GM19468 (cell line): Measurements from ENCODE around the gene PHYH.
"Not testable (repeated sequence)": the region's sequence is repeated elsewhere in the genome, so short reads cannot be mapped to it uniquely, and the experiment has no call there.

Experiments
- ATAC-seq: cut with Tn5 transposase; IDR thresholded peaks from one replicate; pipeline ENCODE4 v1.9.1; 2021; ENCODE audit warnings: mild to moderate bottlenecking, moderate library complexity, moderate number of reproducible peaks; ENCODE audit not compliant: unreplicated experiment; ENCODE audit errors: extremely low read depth

The PHYH gene

DNA sequence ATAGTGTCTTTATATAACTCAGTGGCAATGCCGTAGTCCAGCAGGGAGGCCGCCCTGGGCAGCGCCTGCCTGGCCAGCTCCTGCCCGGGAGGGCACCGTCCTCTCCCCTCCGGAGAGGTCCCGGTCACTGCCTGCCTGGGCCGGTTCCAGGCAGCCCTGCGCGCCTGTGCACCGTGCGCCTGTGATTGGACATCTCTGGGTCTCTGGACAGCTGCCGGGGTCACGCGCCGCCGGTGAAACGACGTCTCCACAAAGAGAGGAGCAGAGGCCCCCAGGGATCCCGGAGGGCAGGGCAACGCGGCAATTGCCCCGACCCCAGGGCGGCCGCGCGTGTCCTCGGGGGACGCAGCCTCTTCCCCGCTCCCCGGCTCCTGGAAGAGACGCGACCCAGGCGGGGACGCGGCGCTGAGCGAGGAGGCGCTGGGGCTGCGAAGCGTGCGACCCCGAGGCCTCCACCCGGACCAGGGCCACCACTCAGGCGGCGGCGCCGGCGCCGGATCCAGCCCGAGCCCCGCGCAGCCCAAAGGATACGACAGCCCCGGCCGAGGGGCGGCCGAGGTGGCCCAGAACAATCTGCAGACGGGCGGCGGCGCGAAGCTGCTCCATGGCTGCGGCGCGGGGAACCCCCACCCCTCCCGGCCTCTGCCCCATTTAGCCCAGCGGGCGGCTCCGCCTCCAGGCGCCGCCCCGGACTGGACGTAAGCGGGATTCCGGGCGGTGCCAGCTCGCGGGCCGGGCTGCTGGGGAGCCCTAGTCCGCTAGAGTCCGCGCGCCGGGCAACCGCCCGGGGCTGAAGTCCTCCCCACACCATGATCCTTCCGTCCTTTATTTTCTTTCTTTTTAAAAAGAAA, at the start of gene PHYH:
Gene PHYH (minus strand): TSS at position 628 of the 851 bp plus-strand sequence. CDS start 22 bp downstream, at position 606.
- peak; percentile 65 for ATAC-seq

DNA sequence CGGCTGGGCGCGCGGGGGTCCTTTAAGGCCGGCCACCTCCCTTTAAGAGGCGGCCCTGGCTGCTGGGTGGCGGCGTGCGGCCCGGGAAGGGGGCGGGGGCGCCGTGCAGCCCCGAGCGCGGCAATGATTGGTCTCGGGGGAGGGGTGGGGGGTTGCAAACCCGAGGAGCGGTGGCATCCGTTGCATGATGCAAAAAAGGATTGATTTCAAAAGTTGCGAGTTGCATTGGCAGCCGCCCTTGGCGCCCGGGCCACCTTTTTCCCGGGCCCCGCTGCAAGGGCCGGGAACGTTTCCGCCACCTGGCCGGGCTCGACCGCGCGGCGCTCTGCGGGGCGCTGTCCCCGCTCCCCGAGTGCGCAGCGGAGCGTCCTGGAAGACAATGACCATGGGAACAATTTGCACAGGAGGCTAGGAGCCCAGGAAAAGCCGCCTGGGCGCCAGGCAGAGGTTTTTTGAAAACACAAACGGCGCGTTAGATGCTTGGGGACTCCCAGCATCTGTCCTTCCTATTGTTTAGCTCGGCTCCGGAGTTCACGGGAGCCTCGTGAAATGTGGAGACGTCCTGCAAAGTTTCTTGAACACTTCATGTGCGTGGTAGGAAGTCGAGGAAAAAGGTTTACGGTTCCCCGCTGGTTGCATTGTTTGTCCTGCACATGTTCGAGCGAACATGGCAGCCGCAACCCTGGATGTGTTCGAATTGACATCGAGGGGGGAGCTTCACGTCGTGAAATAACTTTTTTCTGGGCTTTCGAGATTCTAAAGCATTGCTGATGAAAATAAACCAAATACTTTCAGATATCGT, 48.6 kb upstream of the PHYH start, which contains the start of gene SEPHS1:
Gene SEPHS1 (minus strand): TSS at position 78 of the 802 bp plus-strand sequence. CDS start 3,343 bp downstream, outside the sequence.
- ATAC-seq = peak; percentile 16

DNA sequence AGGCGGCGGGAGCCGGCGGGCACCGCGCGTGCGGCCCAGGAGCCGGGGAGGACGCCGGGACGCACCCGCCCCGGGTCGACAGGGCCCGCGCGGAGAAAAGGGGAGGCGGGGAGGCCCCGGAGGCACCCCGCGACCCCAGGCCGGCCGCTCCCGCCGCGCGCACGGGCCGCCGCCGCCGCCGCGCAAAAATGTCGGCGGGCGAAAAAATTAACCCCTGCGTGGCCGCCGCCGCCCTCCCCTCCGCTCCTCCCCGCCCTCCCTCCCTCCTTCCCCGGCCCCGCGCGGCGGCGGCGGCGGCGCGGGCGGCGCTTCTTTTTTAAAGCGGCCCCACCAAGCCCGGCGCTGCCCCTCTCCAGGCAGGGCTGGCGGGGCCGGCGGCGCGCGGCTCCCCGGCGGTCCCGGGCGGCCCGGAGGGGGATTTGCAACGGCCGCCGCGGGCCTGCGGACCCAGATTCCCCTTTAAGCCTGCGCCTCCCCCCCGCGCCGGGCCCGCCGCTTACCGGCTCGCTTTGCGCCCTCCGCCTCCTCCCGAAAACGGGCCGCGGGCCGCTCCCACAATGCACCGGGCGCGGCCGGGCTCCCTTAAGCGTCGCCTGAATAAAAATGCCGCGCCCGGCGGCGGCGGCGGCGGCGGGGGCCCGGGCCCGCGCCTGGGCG, 47.8 kb upstream of the PHYH start:
- ATAC-seq = peak; percentile 20

DNA sequence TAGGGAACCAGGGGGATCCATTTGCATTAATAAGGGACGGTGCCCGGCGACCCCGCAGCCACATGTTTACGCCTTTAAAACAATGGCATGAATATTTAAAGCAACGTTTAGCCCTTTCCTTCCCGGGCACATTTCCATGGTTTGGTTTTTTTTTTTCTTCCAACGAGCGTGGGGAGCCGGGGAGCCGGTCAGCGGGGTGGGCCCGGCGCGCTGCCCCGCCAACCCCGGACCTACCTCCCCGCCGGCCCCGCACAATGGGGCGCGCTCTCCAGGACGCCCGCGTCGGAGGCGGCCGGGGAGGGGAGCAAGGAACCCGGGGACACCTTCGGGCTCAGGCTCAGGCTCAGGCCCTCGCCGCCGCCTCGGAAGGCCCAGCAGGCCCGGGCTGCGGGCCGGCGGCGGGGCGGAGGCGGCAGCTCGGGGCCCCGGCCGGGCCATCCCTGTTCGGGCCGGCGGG, 47.2 kb upstream of the PHYH start:
- ATAC-seq = no peak

DNA sequence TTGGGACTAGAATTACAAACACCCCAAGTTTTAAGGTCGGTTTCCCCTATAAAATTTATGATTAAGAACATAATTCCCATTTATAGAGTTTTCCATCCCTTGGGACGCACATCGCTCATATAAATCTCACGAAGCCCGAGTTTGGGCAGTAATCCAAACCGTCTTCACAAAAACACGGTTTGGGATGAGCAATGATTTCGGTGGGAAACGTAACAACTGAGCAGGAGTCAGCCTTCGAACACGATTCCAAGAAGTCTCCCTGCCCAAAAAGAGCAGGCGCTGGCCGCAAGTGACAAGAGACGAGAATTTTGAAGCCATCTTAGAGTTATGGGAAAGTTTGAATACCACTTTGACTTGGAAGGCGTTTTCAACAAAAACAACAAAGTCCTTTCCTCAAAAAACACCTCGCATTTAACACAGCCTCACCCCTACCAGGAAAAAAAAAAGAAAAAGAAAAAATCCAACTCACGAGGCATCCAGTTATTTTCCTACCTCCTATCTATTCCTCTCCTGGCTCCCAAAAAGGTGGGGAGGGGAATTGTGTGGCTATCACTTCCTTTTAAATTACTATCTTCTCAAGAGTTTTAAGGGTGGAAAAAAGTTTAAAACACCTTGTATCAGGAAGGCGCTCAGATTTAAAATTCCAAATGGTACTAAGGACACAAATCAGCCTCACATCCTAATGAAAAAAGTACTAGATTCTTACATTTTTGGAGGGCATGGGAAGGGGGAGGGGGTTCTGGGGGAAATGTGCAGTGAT, 46.6 kb upstream of the PHYH start:
- ATAC-seq = no peak

DNA sequence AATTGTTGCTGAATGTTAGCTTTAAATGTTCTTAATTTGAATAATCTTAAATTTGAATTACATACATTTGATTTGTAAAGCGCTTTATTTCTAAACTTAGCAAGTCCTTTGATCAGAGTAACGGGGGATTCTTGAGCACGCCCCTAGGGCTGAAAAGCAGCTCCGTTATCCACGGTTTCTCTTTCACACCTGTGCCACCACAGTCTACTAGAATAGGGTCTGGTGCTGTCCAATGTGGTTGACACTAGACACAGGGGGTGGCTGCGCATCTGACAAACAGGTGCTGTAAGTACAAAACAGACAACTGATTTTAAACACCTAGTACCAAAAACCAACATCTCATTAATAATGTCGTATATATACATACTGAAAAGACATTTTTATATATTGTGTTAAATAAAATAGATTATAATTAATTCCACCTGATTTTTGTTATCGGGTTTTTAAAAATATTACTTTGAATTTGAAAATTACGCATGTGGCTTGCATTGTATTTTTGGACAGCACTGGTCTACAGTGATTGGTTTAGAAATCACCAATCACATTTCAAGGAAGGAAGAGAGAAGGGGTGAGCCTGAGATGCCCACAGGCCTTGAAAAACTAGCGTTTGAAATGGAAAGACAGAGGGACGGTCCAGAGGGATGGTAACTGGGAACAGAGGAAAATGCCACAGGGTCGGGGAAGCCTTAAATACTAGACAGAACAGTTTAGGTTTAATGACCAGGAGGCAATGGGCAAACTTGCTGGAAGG, 40.9 kb upstream of the PHYH start:
- peak; percentile 73 for ATAC-seq

DNA sequence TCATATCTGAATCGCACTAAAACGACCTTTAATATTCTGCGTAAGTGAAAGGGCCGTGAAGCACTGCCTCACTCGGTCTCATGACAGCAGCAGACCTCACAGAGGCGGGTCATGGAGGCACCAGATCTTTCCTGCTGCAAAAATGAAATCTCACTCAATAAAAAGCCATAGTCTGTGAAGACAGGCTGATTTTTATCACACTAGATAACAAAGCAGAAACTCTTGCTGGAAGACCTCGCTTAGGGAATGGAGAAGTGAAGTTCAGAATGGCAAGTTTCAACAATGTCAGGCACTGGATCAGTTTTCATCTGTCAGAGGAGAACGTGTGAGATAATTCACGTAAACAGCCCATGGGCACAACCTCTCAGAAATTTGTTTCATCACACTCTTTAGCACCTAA, 40.2 kb upstream of the PHYH start:
- ATAC-seq = no peak

DNA sequence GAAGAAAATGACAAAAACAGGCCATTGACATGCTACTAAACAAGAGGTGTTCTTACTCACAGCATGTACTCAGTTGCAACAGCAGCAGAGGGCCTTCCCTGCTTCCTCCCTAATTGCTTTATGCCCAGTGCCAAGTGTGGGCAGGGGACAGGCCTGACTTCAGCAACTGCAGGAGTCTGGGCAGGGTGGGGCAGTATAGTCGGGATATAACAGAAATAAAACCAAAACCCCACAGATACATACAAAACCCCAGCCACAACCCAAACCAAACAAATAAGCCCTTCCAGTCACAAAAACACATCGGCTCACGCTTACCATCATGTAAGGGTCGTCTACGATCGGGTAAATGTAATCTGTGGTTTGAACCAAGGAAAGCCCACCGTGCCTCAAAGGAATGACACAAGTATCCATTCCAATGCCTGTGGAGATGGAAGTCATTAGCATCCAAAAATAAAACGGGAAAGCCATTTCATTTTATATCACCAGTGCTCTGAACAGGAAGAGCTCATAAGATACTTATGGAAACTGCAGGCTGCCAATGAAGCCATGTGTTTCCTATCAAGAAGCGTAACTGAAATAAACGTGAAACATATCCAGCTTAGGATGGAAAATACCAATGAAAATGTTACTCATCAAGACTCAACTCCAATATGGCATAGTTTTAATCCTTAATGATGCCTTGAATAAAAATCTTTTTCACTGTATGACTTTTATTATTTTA, 38.7 kb upstream of the PHYH start:
- ATAC-seq = no peak

DNA sequence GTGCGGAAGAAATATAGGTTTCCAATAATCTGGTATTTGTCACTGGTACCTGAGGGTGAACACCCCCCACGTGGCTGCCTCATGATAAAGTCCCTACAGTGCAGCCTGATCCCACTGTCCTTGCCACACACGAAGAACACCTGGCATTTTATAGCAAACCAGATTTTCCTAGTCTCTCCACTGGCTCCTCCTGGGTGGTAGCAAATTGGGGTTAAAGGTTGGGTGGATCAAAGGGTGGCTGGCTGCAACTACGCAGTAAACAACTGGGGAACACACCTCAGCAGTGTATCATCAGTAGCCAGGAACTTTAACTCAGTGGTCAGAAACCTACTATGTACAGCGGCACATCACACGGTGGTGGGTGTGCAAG, 37.9 kb upstream of the PHYH start:
- ATAC-seq = no peak

DNA sequence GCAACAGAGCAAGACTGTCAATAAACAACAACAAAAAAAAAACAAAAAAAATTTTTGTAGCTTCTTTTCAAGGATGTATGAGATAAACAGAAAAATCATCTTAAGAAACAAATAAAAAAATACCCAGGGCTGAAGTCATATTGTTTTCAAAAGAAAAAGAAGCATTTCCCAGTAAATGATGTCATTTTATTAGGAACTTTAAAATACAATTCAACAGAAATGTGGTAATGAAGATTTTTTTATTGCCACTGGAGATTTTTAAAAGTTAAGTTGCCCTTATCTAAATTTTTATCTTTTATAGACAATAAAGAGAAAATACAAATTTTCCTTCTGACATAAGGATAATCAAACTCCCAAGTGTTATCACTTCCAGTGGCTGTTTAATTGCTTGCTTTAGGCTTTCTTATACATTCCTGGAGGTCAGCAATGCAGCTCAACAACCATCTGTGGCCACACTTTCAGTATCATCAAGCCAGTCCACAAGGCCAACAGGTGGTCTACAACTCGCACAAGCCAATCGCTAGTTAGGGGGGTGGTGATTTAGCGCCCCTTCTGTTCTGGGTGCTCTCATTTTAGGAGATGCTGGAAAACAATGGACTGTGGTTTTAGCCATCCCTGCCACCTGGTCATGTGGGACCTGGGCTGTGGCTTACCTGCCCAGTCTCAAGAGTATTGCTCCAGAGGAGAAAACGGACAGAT, 37.4 kb upstream of the PHYH start:
- no peak for ATAC-seq

DNA sequence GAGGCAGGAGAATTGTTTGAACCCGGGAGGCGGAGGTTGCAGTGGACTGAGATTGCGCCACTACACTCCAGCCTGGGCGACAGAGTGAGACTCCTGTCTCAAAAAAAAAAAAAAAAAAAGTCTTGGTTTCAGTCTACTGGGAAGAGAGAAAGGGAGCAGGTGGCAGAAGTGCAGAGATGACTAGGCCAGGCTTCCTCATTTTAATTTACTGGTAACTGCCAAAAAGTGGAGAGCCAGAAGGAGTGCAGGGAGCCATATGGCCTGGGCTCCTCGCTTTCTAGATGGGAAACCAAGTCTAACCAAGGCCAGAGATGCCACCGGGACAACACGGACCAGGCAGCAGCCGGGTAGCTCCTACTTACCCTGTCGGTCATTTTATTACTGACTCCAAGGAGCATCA, 36.0 kb upstream of the PHYH start:
- no peak for ATAC-seq

DNA sequence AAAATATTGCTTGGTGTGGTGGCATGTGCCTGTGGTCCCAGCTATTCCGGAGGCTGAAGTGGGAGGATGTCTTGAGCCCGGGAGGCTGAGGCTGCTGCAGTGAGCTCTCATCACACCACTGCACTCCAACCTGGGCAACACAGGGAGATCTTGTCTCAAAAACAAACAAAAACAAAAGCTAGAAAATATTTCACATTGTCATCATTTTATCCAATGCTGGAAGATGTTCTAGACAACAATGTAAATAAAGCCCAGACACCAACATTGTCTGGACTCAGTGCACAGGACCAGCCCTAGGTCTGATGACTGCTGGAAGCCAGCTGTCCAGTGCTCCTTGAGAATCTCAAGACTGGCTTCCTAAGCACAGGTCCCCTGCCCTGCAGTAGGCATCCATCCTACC, 34.7 kb upstream of the PHYH start:
- no peak for ATAC-seq

DNA sequence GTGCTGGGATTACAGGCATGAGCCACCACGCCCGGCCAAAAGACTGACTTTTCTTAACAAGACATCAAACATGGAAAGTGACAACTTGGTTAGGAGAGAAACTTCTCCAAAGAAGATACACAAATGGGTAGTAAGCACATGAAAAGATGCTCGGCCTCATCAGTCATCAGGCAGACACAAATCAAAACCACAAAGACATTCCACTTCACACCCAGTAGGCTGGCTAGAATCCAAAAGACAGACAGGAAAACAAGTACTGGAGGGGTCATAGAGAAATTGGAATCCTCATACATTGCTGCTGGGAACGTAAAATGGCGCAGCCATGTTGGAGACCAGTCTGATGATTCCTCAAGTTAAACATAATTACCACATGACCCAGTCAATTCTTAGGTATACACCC, 31.8 kb upstream of the PHYH start:
- no peak for ATAC-seq

DNA sequence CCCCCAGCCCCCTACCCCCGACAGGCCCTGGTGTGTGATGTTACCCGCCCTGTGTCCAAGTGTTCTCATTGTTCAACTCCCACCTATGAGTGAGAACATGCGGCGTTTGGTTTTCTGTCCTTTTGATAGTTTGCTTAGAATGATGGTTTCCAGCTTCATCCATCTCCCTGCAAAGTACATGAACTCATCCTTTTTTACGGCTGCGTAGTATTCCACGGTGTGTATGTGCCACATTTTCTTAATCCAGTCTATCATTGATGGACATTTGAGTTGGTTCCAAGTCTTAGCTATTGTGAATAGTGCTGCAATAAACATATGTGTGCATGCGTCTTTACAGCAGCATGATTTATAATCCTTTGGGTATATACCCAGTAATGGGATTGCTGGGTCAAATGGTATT, 31.1 kb upstream of the PHYH start:
- ATAC-seq = not testable (repeated sequence)

DNA sequence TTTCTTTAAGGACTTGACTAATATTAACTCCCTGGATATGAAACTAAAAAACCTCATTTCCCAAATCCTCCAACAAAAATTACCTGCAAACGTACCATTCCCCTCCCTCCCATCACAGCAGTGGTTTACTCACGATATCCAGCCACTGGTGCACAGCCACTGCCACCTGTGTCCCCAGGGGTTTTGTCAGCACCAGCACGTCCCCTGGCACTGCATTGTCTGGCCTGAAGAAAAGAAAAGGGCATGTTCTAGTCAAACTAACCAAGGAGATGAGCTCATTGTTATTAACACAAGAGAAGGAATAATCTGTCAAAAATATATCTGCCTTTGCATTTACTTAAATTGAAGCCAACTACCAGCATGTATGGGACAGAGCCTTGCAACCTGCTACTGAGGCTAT, 29.7 kb upstream of the PHYH start:
- no peak for ATAC-seq

DNA sequence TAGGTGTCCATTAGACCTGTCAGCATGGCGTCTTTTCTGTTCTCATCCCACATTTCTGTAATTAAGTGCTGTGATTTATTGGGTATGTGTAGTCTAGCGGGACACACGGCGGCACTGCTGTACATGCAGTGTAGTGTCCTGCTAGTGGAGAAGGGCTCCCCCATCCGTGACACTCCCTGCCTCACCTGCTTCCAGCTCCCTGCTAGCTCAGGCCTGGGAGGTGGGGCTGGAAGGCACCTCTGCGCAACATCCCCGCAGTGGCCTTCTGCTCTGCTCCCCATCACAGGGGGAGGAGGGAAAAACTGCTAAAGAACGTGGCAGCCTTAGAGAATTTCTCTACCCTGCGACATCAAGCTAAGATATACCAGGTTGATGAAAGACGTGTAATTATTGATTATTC, 28.7 kb upstream of the PHYH start:
- ATAC-seq = no peak

DNA sequence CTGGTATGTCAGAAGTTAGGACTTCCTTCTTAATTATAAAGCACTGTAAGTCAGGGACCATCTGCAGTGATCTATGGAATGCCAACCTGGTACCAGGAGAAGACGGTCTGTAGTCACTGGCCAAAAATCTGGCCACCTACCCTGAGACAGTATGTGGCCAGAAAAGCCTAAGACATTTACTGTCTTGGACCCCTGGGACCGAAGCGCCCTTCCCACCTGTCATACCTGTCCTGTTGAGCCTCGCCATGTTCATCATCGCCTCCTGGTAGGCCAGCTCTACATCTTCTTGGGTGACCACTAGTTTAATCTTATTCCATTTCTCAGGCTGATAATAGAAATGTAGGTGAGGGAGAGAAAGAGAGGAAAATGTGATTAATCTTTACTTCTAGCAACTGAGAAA, 28.3 kb upstream of the PHYH start:
- no peak for ATAC-seq

DNA sequence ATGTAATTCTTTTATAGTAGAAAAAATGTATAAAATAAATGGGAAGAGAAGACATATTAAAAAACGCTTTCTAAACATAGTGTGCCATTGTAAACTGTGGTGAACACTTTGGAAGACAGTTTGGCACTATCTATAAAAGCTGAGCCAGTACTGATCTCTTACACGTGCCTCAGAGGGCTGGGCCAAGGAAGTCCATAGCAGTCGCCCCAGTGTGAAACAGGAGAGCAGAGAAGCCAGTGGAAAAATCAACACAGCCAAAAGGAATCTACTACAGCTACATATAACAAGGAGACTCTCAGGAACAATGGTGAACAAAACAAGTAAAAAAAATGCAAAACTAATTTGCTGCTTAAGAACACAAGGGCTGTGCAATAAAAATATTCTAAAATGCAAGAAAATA, 27.7 kb upstream of the PHYH start:
- no peak for ATAC-seq
